ENCODE results near the gene NDUFA11. TPM values are rescaled to one million over a fixed set of nuclear protein-coding genes. Genes with fewer than 3 reads are reported as not detected.

Gene NDUFA11
- total RNA-seq, 2 experiments from 2014 or later = 94.3 to 96.7 TPM

DNA sequence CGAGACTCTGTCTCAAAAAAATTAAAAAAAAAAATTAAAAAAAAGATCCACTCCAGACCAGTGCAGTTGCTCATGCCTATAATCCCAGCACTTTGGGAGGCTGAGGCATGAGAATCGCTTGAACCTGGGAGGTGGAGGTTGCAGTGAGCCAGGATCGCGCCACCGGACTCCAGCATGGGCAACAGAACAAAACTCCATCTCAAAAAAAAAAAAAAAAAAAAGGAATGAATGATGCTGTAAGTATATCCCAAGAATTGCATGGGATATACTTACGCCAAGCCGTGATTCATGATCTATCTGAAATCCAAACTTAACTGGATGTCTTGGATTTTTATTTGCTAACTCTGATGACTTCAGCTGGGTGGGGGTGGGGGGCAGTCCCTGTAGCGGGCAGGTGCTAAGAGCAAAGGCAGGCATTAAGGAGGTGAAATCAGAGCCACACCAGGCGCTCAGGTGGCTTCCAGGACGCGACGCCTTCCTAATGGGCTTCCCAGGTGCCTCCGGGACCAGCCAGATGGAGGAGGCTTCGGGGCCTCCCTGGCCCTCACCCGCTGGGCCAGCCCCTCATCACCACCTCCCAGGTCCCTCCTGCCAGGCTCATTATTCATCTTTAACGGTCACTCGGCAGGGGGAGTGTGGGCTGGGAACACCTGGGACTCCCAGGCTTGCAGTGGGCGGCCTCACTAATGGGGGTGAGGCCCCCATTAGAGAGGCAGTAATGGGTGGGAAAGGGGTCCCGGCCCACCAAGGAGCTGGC lies 21.9 kb downstream of the NDUFA11 start:
- intact Hi-C loops (cut with DNase I, micrococcal nuclease) = no loop called here
- no peak overlapping the region for H3K27ac ChIP-seq (ENCODE audit: low read depth in 1 of 2, low read length in 2 of 2)
- ChIA-PET CTCF (interaction anchor here (0.6 kb wide), 1 partner anchor 1675 kb away, joined by 3 read pairs; no protein-coding TSS in a partner anchor), POLR2A (no interaction called here)
- no peak overlapping the region for H3K27ac Mint-ChIP-seq
- peaks cover 19 to 20% of the 10 kb centered on the region in 2 experiments for H3K27me3 ChIP-seq (ENCODE audit: control insufficient read depth in 1 of 2, insufficient read depth in 2 of 2, low read length in 2 of 2)
- DNase-seq (no peak), ATAC-seq (ENCODE audit: poor library complexity) (no peak)
- peaks cover 15% of the 10 kb centered on the region for H3K27me3 Mint-ChIP-seq
- no peaks in the 10 kb centered on the region for H3K4me1 ChIP-seq (ENCODE audit: insufficient read depth, low read length)
- TF ChIP-seq, protein P1, sequence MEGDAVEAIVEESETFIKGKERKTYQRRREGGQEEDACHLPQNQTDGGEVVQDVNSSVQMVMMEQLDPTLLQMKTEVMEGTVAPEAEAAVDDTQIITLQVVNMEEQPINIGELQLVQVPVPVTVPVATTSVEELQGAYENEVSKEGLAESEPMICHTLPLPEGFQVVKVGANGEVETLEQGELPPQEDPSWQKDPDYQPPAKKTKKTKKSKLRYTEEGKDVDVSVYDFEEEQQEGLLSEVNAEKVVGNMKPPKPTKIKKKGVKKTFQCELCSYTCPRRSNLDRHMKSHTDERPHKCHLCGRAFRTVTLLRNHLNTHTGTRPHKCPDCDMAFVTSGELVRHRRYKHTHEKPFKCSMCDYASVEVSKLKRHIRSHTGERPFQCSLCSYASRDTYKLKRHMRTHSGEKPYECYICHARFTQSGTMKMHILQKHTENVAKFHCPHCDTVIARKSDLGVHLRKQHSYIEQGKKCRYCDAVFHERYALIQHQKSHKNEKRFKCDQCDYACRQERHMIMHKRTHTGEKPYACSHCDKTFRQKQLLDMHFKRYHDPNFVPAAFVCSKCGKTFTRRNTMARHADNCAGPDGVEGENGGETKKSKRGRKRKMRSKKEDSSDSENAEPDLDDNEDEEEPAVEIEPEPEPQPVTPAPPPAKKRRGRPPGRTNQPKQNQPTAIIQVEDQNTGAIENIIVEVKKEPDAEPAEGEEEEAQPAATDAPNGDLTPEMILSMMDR (IDR thresholded peaks at IDR 0.05) = no peak
- H3K36me3 ChIP-seq (ENCODE audit: insufficient read depth, low read length) = no peaks in the 10 kb centered on the region
- no peak overlapping the region for H3K4me3 ChIP-seq (ENCODE audit: low read length)
- H3K9me3 Mint-ChIP-seq = no peaks in the 10 kb centered on the region
- H3K36me3 Mint-ChIP-seq (ENCODE audit: low read depth) = no peaks in the 10 kb centered on the region
- no peaks in the 10 kb centered on the region for H3K9me3 ChIP-seq (ENCODE audit: control insufficient read depth in 1 of 2, insufficient read depth in 1 of 2, low read length in 2 of 2)
- no peaks in the 10 kb centered on the region for H3K4me1 Mint-ChIP-seq (ENCODE audit: low read depth)
- H3K4me3 Mint-ChIP-seq = no peak overlapping the region

DNA sequence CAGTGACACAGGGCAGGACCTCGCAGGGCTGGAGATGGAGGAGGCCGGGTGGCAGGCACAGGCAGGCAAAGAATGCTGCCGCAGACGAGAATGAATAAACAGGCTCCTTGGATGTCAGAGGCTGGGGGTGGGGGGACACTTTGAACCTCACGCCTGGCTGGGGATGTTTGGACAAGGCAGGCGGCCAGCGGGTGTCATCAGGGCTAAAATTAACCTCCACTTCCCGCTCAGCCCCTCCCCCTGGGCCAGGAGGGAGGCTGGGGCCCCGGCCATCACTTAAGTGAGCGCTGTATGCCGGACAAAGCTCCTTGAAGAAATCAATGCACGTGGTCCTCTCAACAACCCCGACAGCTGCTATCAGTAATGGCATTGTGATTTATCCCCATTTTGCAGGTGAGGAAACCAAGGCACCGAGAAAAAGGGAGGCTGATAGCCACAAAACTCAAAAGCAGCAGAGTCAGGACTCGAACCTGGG lies 22.9 kb downstream of the NDUFA11 start:
- Mint-ChIP-seq H3K27me3 (peaks cover 15% of the 10 kb centered on the region), H3K4me1 (ENCODE audit: low read depth) (no peaks in the 10 kb centered on the region), H3K27ac (no peak overlapping the region), H3K36me3 (ENCODE audit: low read depth) (no peaks in the 10 kb centered on the region), H3K9me3 (no peaks in the 10 kb centered on the region), H3K4me3 (no peak overlapping the region)
- ATAC-seq (ENCODE audit: poor library complexity) (no peak), DNase-seq (no peak)
- Histone ChIP-seq H3K4me1 (ENCODE audit: insufficient read depth, low read length) (no peaks in the 10 kb centered on the region), H3K4me3 (ENCODE audit: low read length) (no peak overlapping the region), H3K9me3 (ENCODE audit: control insufficient read depth in 1 of 2, insufficient read depth in 1 of 2, low read length in 2 of 2) (no peaks in the 10 kb centered on the region), H3K27me3 (ENCODE audit: control insufficient read depth in 1 of 2, insufficient read depth in 2 of 2, low read length in 2 of 2) (peaks cover 20 to 24% of the 10 kb centered on the region in 2 experiments), H3K27ac (ENCODE audit: low read depth in 1 of 2, low read length in 2 of 2) (no peak overlapping the region), H3K36me3 (ENCODE audit: insufficient read depth, low read length) (no peaks in the 10 kb centered on the region)
- CTCF ChIA-PET = no interaction called here
- intact Hi-C loops (cut with DNase I, micrococcal nuclease) = no loop called here
- POLR2A ChIA-PET = no interaction called here
- TF ChIP-seq, protein P1 (IDR thresholded peaks at IDR 0.05) = no peak

DNA sequence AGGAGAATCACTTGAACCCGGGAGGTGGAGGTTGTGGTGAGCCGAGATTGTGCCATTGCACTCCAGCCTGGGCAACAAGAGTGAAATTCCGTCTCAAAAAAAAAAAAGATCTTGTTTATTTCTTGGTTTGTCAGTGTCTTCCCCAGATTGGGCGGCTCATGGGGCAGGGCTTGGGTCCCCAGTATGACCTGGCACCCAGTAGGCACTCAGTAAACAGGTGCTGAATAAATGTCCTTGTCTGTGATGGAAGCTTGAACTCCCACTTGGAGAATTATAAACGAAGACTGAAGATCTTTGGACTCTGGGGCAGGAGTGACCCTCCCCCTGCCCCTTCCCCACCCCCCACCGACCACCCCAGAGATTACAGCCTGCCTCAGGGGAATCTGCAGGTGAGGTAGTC lies 23.4 kb downstream of the NDUFA11 start:
- Mint-ChIP-seq H3K4me3 (no peak overlapping the region), H3K27ac (no peak overlapping the region), H3K9me3 (no peaks in the 10 kb centered on the region), H3K4me1 (ENCODE audit: low read depth) (no peaks in the 10 kb centered on the region), H3K36me3 (ENCODE audit: low read depth) (no peaks in the 10 kb centered on the region), H3K27me3 (peaks cover 11% of the 10 kb centered on the region)
- Histone ChIP-seq H3K4me1 (ENCODE audit: insufficient read depth, low read length) (no peaks in the 10 kb centered on the region), H3K36me3 (ENCODE audit: insufficient read depth, low read length) (no peaks in the 10 kb centered on the region), H3K27me3 (ENCODE audit: control insufficient read depth in 1 of 2, insufficient read depth in 2 of 2, low read length in 2 of 2) (peaks cover 20 to 24% of the 10 kb centered on the region in 2 experiments), H3K9me3 (ENCODE audit: control insufficient read depth in 1 of 2, insufficient read depth in 1 of 2, low read length in 2 of 2) (no peaks in the 10 kb centered on the region), H3K27ac (ENCODE audit: low read depth in 1 of 2, low read length in 2 of 2) (no peak overlapping the region), H3K4me3 (ENCODE audit: low read length) (no peak overlapping the region)
- intact Hi-C loops (cut with DNase I, micrococcal nuclease) = no loop called here
- CTCF ChIA-PET = no interaction called here
- TF ChIP-seq, protein P1 (IDR thresholded peaks at IDR 0.05) = no peak
- no peak for DNase-seq
- no peak for ATAC-seq (ENCODE audit: poor library complexity)
- POLR2A ChIA-PET = no interaction called here
